WERI-Rb-1 (cell line): ENCODE results near the gene FAIM2.

ENCODE experiments used
- DNase-seq: peaks from one replicate; pipeline ENCODE4 v3.0.0-alpha.2; 2020
- H3K27ac ChIP-seq: fragments of 250-450 bp; sonication (Bioruptor Pico); 2 replicates; pipeline ENCODE4 v1.5.1; 2020; ENCODE audit warnings: mild to moderate bottlenecking, moderate library complexity
- H3K27me3 ChIP-seq: fragments of 250-450 bp; sonication (Bioruptor Pico); 2 replicates; pipeline ENCODE4 v1.5.1; 2021; ENCODE audit warnings: mild to moderate bottlenecking, low read depth, moderate library complexity; ENCODE audit not compliant: insufficient read depth, severe bottlenecking
- H3K36me3 ChIP-seq: fragments of 250-450 bp; sonication (Bioruptor Pico); 2 replicates; pipeline ENCODE4 v1.5.1; 2020; ENCODE audit warnings: mild to moderate bottlenecking, moderate library complexity
- H3K4me3 ChIP-seq: 2 replicates; pipeline ENCODE4 v1.5.1; 2011; ENCODE audit warnings: low read depth, mild to moderate bottlenecking, control low read depth, low read length
- H3K9me3 ChIP-seq: fragments of 250-450 bp; sonication (Bioruptor Pico); 2 replicates; pipeline ENCODE4 v1.5.1; 2021; ENCODE audit warnings: mild to moderate bottlenecking, moderate library complexity; ENCODE audit not compliant: severe bottlenecking
- CTCF ChIP-seq: IDR thresholded peaks from 2 replicates; pipeline ENCODE4 v1.5.1; 2011; ENCODE audit warnings: low read depth, mild to moderate bottlenecking, control low read depth, inconsistent platforms, low read length

Gene FAIM2

GRCh38 chr12:49903700-49904423 is at the start of gene FAIM2:
FAIM2 (minus strand) TSS chr12:49903900; CDS start chr12:49903792, 108 bp downstream.
- no peaks in the 10 kb centered on the region for H3K27me3 ChIP-seq
- no peak for DNase-seq
- TF ChIP-seq CTCF: no peak
- H3K9me3 ChIP-seq: no peaks in the 10 kb centered on the region
- peak within 1 kb of the TSS; percentile 13 for H3K4me3 ChIP-seq
- H3K36me3 ChIP-seq: no peaks in the 10 kb centered on the region
- no peak within 1 kb of the TSS for H3K27ac ChIP-seq

GRCh38 chr12:49953151-49953550 is 49.5 kb upstream of the FAIM2 start:
- Histone ChIP-seq H3K9me3 (no peaks in the 10 kb centered on the region), H3K27me3 (no peaks in the 10 kb centered on the region), H3K4me3 (no peak overlapping the region), H3K27ac (no peak overlapping the region), H3K36me3 (no peaks in the 10 kb centered on the region)
- no peak for TF ChIP-seq CTCF
- no peak for DNase-seq

- no peaks in the 10 kb centered on the region for H3K36me3 ChIP-seq
- TF ChIP-seq CTCF: no peak
- no peaks in the 10 kb centered on the region for H3K27me3 ChIP-seq
- H3K9me3 ChIP-seq: no peaks in the 10 kb centered on the region
- no peak for DNase-seq
- no peak overlapping the region for H3K27ac ChIP-seq
- H3K4me3 ChIP-seq: no peak overlapping the region
Measured at GRCh38 chr12:49952391-49953055, 48.8 kb upstream of the FAIM2 start.

GRCh38 chr12:49951411-49952240 is 47.9 kb upstream of the FAIM2 start:
- Histone ChIP-seq H3K27me3 (no peaks in the 10 kb centered on the region), H3K27ac (no peak overlapping the region), H3K9me3 (no peaks in the 10 kb centered on the region), H3K36me3 (no peaks in the 10 kb centered on the region), H3K4me3 (no peak overlapping the region)
- no peak for TF ChIP-seq CTCF
- no peak for DNase-seq

GRCh38 chr12:49950273-49951251 is 46.9 kb upstream of the FAIM2 start, which contains the start of gene AQP2:
AQP2 (plus strand) TSS chr12:49950737; CDS start chr12:49950831, 94 bp downstream.
- H3K4me3 ChIP-seq: no peak within 1 kb of the TSS
- H3K9me3 ChIP-seq: no peaks in the 10 kb centered on the region
- TF ChIP-seq CTCF: no peak
- H3K27me3 ChIP-seq: no peaks in the 10 kb centered on the region
- no peaks in the 10 kb centered on the region for H3K36me3 ChIP-seq
- H3K27ac ChIP-seq: no peak within 1 kb of the TSS
- no peak for DNase-seq
